Subcutaneous adipose tissue (tissue), 4 donors: ENCODE measurements around the gene FAM20C. TPM values are rescaled to one million over a fixed set of nuclear protein-coding genes. Genes with fewer than 3 reads are reported as not detected.

Source experiments
- CTCF ChIP-seq: fragments of 450-650 bp; IDR thresholded peaks from one replicate; pipeline ENCODE4 v1.5.1; 2016; ENCODE audit warnings: low read depth, mild to moderate bottlenecking, control low read depth, antibody characterized with exemption, moderate library complexity
- total RNA-seq, 4 donors: library from RNA; depleted of rRNA; stranded (reverse); fragments of >200 nt; gene quantifications; one replicate each; pipeline ENCODE4 v1.1.0, GENCODE V29; 2016

Gene FAM20C
- total RNA-seq, 4 donors from 2014 or later: 21.0 to 82.5 (median 35.6) TPM

DNA sequence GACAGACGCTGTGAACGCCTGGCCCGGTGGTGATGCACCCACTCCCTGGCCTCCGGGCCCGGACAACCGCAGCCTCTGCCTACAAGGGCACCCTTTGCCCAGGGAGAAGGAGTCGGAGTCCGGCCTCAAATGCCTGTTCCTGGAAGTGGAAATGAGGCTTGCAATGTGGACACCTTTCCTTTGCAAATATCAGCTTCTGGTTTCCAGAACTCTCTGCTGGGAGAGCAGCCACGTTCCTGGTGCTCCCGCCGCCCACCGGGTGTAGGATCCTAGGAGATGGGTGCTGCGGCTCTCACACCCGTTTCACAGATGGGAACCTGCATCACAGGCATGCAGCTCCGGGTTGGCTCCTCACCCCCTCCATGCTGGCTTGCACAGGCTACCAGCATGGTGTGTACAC, 100.5 kb downstream of the FAM20C start:
- TF ChIP-seq CTCF: no peak

GRCh38 chr7:293681-294439, 101.5 kb downstream of the FAM20C start:
- no peak for TF ChIP-seq CTCF

- no peak for TF ChIP-seq CTCF
Measured at GRCh38 chr7:294440-295154, 102.2 kb downstream of the FAM20C start.

GRCh38 chr7:295155-296154, 103.1 kb downstream of the FAM20C start:
- no peak for TF ChIP-seq CTCF

DNA sequence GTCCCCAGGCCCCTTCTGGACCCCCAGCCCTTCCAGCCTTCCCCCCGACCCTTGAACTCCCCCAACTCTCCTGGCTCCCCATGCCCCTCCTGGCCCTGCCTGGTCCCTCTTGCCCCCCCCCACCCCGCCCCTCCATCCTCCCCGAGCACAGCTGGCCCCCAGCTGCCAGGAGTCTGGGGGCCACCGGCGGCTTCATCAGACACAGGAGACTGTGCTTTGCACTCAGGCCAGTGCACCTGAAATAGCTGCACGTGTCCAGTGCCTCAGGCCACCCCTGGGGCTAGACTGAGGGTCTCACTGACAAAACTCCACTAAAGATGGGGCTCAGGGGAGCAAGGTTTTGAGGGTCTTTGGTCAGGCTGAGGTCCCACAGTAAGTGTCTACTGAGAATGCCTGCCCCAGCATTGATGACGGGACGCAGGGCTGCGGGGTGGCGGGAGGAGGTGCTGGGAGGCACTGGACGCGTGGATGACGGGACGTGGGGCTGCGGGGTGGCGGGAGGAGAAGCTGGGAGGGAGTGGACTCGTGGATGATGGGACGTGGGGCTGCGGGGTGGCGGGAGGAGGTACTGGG, 104.1 kb downstream of the FAM20C start:
- TF ChIP-seq CTCF: no peak

DNA sequence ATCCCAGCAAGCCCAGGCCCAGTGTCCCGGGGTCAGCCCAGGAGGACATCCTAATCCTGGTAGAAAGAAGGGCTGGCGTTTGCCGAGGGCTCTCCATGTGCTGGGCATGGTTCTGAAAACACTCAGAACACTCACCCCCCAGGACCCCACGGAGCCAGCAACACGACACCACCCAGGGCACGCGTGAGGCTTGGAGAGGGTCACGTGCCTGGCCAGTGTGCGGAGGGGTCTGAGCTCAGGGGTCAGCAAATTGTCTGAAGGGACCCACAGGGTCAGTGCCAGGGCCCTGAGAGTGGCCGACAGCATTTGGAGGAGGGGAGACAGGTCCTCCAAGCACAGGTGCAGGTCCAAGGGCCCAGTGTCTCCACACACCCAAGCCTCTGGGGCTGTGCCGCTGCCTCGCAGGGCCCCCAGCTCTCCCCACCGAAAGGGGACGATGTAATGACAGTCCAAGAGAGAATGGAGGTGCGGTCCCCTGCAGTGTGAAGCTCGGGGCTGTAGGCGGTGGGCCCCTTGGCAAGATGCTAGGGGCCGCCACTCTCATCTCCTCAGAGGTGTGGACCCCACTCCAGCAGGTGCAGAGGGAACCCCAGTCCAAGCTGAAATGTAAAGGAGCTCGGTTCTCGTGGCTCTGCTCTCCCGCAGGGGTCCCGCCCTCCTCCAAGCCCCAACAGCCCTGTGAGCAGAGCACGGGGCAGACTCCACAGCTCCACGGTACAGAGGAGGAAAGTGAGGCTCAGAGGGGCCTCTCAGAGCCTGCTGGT, 105.4 kb downstream of the FAM20C start:
- no peak for TF ChIP-seq CTCF
